HG03060 (cell line): Measurements from ENCODE around the gene IGSF23.
"Not testable (repeated sequence)": the region's sequence is repeated elsewhere in the genome, so short reads cannot be mapped to it uniquely, and the experiment has no call there.

Experiments used
- ATAC-seq: cut with Tn5 transposase; IDR thresholded peaks from one replicate; pipeline ENCODE4 v1.9.1; 2021; ENCODE audit warnings: low read depth, moderate number of reproducible peaks; ENCODE audit not compliant: unreplicated experiment

IGSF23 gene

GRCh38 chr19:44610497-44610896 is 2.9 kb upstream of the IGSF23 start:
- not testable (repeated sequence) for ATAC-seq

DNA sequence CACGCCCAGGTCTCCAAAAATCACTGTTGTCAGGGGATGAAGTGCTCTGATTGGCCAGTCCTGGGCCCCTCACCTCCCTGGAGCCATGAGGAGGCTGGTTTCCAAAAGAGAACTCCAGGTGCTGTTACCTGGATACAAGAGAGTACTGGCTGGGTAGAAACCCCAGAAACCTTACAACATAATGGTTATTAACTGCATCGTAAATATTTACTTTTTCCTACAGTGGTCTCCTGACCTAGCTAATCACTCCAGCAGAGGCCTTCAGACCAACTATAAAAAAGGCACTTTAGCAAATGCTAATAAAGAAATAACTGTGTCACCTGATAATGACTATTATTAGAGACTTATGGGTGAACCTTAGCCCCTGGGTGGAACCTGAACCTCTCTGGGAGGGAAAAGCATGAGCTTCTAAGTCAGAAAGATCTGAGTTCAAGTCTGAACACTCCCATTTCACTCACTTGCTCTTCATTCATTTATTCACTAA is 1.5 kb upstream of the IGSF23 start:
- no peak for ATAC-seq

- no peak for ATAC-seq
Measured at GRCh38 chr19:44614313-44614712, 950 bp downstream of the IGSF23 start.

- no peak for ATAC-seq
Measured at GRCh38 chr19:44615863-44616247, 2.5 kb downstream of the IGSF23 start.

DNA sequence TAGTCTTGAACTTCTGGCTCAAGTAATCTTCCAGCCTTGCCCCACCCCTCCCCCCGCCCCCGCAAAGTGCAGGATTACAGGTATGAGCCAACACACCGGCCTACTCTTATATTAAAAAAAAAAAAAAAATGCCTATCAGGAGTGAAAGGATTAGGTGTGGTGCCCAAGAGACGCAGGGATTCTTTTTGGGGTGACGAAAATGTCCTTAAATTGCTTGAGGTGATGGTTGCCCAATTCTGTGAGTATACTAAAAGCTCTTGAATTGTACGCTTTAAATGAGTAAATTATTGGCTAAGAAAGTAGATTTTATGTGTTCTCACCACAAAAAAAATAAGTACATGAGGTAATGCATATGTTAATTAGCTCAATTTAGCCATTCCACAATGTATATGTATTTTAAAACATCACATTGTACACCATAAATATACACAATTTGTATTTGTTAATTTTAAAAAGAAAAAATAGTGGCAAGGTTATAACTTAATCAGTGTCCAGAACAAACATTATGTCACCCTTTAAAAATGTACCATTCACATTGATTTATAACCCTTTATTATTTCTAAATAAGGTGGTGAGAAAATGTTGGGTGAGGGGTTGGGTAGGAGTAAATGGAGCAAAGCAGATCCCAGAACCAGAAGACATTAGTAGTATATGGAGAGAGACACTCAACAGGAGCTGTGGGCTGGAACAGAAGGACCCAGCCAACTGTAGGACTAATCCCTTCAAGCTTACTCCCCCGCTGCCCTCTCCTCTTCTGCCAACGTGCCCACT is 3.9 kb downstream of the IGSF23 start:
- ATAC-seq: no peak

DNA sequence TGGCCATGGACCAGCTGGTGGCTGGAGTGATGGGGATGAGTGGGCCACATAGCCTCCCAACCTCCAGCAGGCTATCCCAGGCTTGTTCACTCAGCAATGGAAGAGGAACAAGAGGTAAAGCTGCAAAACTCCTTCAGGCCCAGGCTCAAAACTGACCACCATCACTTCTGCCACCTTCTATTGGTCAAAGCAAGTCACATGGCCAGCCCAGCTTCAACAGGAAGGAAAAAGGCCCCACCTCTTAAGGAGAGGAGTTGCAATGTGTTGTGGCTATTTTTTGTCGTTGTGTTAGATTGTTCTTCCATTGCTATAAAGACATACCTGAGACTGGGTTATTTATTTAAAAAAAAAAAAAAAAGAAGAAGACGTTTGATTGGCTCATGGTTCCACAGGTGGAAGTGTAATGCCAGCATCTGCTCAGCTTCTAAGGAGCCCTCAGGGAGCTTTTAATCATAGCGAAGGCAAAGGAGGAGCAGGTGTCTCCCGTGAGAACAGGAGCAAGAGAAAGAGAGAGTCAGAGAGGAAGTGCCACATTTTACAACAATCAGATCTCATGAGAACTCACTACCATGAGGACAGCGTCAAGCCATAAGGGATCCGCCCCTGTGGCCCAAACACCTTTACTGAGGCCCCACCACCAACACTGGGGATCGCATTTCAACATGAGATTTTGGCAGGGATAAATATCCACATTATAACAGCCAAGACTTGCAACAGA is 5.4 kb downstream of the IGSF23 start:
- ATAC-seq: no peak

GRCh38 chr19:44620667-44621066 is 7.3 kb downstream of the IGSF23 start:
- ATAC-seq: no peak

DNA sequence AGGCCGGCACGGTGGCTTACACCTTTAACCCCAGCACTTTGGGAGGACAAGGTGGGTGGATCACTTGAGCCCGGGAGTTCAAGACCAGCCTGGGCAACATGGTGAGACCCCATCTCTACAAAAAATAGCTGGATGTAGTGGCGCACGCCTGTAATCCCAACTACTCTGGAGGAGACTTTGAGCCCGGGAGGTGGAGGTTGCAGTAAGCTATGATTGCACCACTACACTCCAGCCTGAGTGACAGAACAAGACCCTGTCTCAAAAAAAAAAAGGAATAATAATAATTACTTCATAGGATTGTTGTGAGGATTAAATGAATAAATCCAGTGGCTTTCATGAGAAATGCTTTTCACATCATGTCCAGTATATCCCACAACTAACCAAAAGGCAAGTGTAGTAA is 8.0 kb downstream of the IGSF23 start:
- ATAC-seq: no peak

DNA sequence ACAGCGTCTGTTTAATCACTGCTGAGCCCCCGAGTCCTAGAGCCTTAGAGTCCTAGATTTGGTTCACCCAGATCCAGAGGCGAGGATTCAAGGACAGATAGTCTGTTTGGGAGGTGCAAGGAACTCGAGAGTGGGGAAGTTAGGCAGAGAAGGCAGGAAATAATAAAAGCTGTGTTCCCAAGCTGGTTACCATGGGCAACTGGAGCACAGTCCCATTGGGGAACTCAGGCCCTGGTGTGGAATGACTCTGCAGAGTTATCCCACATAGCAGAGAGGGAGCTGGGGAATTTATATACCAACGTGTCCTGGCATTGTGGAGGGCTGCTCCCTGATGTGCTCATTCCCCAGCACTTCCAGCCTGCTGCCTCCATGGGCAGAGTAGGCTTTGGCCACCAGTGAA is 9.7 kb downstream of the IGSF23 start:
- ATAC-seq: no peak

DNA sequence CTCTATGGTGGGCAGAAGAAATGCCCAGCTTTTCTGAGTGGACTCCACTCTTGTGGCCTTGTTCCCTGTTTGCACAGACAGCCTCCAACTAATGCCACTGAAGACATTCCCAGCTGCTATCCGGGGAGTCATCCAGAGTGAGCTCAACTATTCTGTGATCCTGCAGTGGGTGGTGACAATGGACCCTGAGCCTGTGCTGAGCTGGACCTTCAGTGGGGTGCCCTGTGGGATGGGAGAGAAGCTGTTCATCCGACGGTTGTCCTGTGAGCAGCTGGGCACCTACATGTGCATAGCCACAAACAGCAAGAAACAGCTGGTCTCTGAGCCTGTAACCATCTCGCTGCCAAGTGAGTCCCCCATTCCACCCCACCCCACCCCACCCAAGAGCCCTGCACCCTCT is 10.3 kb downstream of the IGSF23 start:
- ATAC-seq: no peak

GRCh38 chr19:44624840-44625354 is 11.5 kb downstream of the IGSF23 start:
- ATAC-seq: no peak

DNA sequence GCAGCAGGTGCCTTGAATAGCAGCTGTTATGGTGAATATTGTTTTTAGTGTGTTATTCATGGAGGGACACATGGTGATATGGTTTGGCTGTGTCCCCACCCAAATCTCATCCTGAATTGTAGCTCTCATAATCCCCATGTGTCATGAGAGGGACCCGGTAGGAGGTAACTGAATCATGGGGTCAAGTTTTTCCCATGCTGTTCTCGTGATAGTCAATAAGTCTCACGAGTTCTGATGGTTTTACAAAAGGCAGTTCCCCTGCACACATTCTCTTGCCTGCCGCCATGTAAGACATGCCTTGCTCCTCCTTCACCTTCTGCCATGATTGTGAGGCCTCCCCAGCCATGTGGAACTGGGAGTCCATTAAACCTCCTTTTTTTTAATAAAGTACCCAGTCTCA is 12.3 kb downstream of the IGSF23 start:
- ATAC-seq: not testable (repeated sequence)

DNA sequence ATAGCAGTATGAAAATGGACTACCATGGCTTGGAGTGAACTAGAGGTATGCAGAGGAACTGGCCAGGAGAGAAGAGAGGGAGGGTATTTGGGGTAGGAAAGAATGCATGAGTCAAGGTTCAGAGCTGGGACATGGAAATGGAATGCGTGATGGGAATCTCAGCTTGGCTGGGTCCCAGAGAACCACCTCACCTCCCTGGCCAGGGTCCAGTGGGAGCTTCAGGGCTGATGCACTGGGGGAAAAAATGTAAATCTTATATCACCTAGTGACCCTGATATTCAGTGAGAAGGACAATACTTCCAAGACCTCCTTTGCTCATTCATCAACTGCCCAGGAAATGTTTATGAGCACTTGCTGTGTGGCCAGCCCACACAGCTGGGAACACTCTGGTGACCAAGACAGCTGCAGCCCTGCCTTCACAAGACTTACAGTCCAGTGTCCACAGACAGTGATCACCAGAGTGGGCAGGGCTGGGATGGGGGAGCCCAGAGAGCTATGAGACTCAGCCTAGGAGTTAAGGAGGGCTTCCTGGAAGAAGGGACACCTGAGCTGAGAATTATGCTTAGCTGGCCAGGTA is 12.8 kb downstream of the IGSF23 start:
- no peak for ATAC-seq

GRCh38 chr19:44627631-44628030 is 14.3 kb downstream of the IGSF23 start:
- ATAC-seq: no peak

DNA sequence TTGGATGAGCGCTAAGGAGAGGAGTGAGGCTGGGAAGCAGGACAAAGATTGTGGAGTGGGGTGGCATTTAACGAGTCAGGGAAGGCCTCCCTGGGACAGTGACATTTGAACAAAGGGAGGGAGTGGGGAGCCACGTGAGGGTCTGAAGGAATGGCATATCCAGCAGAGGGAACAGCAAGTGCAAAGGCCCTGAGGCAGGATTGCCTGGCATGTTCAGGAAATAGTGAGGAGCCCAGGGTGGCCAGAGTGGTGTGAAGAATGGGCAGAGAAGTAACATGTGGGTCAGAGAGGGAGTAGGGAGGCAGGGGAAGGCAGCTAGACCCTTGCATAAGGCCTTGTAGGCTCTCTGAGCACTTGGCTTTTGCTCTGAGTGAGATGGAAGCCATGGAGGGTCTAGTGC is 15.4 kb downstream of the IGSF23 start:
- no peak for ATAC-seq

GRCh38 chr19:44631611-44632010 is 18.2 kb downstream of the IGSF23 start:
- ATAC-seq: not testable (repeated sequence)

DNA sequence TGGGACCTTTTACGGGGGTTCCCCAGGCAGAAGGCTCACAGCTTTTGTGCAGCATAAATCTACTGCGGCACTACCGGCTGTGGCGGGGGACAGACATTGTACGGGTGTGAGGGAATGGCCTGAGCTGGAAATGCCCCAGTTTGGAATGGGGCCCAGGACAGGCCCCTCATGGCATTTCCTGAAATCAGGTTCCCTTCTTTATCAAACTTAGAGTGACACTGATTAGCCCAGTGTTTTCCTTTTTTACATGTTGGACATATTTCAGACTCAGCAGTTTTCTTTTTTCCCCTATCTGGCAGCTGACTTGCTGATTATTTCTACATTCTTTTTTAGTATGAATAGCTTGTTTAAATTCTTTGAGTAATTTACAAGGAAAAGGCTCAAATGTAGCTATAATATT is 20.7 kb downstream of the IGSF23 start:
- not testable (repeated sequence) for ATAC-seq

- no peak for ATAC-seq
Measured at GRCh38 chr19:44634785-44635184, 21.4 kb downstream of the IGSF23 start.

- no peak for ATAC-seq
Measured at GRCh38 chr19:44635581-44636438, 22.4 kb downstream of the IGSF23 start.
